ENCODE measurements around the gene LINC01488.

LINC01488 gene

GRCh38 chr11:69433741-69434140, 47.7 kb upstream of the LINC01488 start:
- ATAC-seq, result no peak
- TF ChIP-seq ARNTL (CRISPR knock-in tag; IDR thresholded peaks at IDR 0.05; ENCODE audit: borderline replicate concordance, low read depth) (no peak), ZNF70 (CRISPR knock-in tag; IDR thresholded peaks at IDR 0.05) (no peak), ZNF8 (CRISPR knock-in tag; IDR thresholded peaks at IDR 0.05) (no peak), ZFP3 (CRISPR knock-in tag; IDR thresholded peaks at IDR 0.05) (no peak), ZNF565 (CRISPR knock-in tag; conservative IDR thresholded peaks at IDR 0.05; ENCODE audit: low read depth) (no peak), ESRRG (CRISPR knock-in tag; IDR thresholded peaks at IDR 0.05) (no peak), PPARA (CRISPR knock-in tag; IDR thresholded peaks at IDR 0.05; ENCODE audit: borderline replicate concordance) (no peak), CSDC2 (CRISPR knock-in tag; IDR thresholded peaks at IDR 0.05) (no peak)

GRCh38 chr11:69434471-69434931, 47.0 kb upstream of the LINC01488 start:
- ATAC-seq, result no peak
- TF ChIP-seq TCF4 (CRISPR knock-in tag; IDR thresholded peaks at IDR 0.05; ENCODE audit: borderline replicate concordance), result no peak
- no peak for TF ChIP-seq RARB (CRISPR knock-in tag; IDR thresholded peaks at IDR 0.05)
- TF ChIP-seq TSHZ2 (CRISPR knock-in tag; IDR thresholded peaks at IDR 0.05), result no peak
- TF ChIP-seq CSRNP3 (CRISPR knock-in tag; IDR thresholded peaks at IDR 0.05), result no peak
- TF ChIP-seq TOX (CRISPR knock-in tag; IDR thresholded peaks at IDR 0.05; ENCODE audit: borderline replicate concordance), result no peak
- TF ChIP-seq CSDC2 (CRISPR knock-in tag; IDR thresholded peaks at IDR 0.05), result no peak
- TF ChIP-seq GLIS3 (CRISPR knock-in tag; IDR thresholded peaks at IDR 0.05), result no peak
- TF ChIP-seq ZNF565 (CRISPR knock-in tag; conservative IDR thresholded peaks at IDR 0.05; ENCODE audit: low read depth), result no peak
- no peak for TF ChIP-seq SNAI2 (CRISPR knock-in tag; IDR thresholded peaks at IDR 0.05)
- TF ChIP-seq ZFP30 (CRISPR knock-in tag; IDR thresholded peaks at IDR 0.05), result no peak
- TF ChIP-seq ZNF8 (CRISPR knock-in tag; IDR thresholded peaks at IDR 0.05), result no peak
- no peak for TF ChIP-seq ISL1 (CRISPR knock-in tag; IDR thresholded peaks at IDR 0.05)
- TF ChIP-seq ZC3H10 (CRISPR knock-in tag; IDR thresholded peaks at IDR 0.05), result no peak
- no peak for TF ChIP-seq PATZ1 (CRISPR knock-in tag; IDR thresholded peaks at IDR 0.05; ENCODE audit: borderline replicate concordance)
- no peak for TF ChIP-seq POU6F1 (CRISPR knock-in tag; IDR thresholded peaks at IDR 0.05; ENCODE audit: borderline replicate concordance, low read depth)

- TF ChIP-seq ESRRG (CRISPR knock-in tag; IDR thresholded peaks at IDR 0.05) (no peak), PATZ1 (CRISPR knock-in tag; IDR thresholded peaks at IDR 0.05; ENCODE audit: borderline replicate concordance) (no peak), TCF4 (CRISPR knock-in tag; IDR thresholded peaks at IDR 0.05; ENCODE audit: borderline replicate concordance) (no peak), RARB (CRISPR knock-in tag; IDR thresholded peaks at IDR 0.05) (no peak), CSDC2 (CRISPR knock-in tag; IDR thresholded peaks at IDR 0.05) (no peak), TOX (CRISPR knock-in tag; IDR thresholded peaks at IDR 0.05; ENCODE audit: borderline replicate concordance) (no peak), ZNF565 (CRISPR knock-in tag; conservative IDR thresholded peaks at IDR 0.05; ENCODE audit: low read depth) (no peak)
- no peak for ATAC-seq
Measured at GRCh38 chr11:69435161-69435986, 46.1 kb upstream of the LINC01488 start.
